Colonic mucosa (tissue), 4 donors: Measurements from ENCODE around the gene THAP12. TPM values are rescaled to one million over a fixed set of nuclear protein-coding genes. Genes with fewer than 3 reads are reported as not detected.

ENCODE experiments used
- DNase-seq: peaks from one replicate; pipeline ENCODE4 v3.0.0-alpha.2; 2020
- H3K27ac ChIP-seq: fragments of 200-600 bp; one replicate; pipeline ENCODE4 v1.8.0; 2021
- H3K27me3 ChIP-seq: fragments of 200-600 bp; one replicate; pipeline ENCODE4 v1.8.0; 2021
- H3K36me3 ChIP-seq: fragments of 200-600 bp; one replicate; pipeline ENCODE4 v1.8.0; 2021
- H3K4me1 ChIP-seq: fragments of 200-600 bp; one replicate; pipeline ENCODE4 v1.8.0; 2021; ENCODE audit warnings: mild to moderate bottlenecking
- H3K4me3 ChIP-seq: fragments of 200-600 bp; one replicate; pipeline ENCODE4 v1.8.0; 2021
- H3K9ac ChIP-seq, 2 donors: one replicate each; pipeline ENCODE4 v1.7.0; 2013; ENCODE audit warnings: control low read depth in 2 of 2, low read depth in 2 of 2, low read length in 2 of 2
- H3K9me3 ChIP-seq: fragments of 200-600 bp; one replicate; pipeline ENCODE4 v1.8.0; 2021
- CTCF ChIP-seq: fragments of 200-600 bp; IDR thresholded peaks from one replicate; pipeline ENCODE4 v1.8.0; 2022; ENCODE audit warnings: antibody characterized with exemption, mild to moderate bottlenecking
- intact Hi-C: fragments of 100-400 bp; cut with DNase I; formaldehyde crosslinking; loops from one replicate; pipeline ENCODE4 v1.14.1; 2022
- total RNA-seq, 2 donors: library from RNA; stranded (reverse); fragmentation: NEBNext Ultra II Directional in 1 of 2; extraction: Animal tissue kit (Norgen Biotek cat#: 25700) in 1 of 2; gene quantifications; one replicate each; pipeline ENCODE4 v1.2.1, GENCODE V29; 2021
- donor health status: healthy.
- donor health status: DM: no; HTN: no; CAD: no.
- donor health status: DM: no; HTN: no; CAD: no.

THAP12 gene
- total RNA-seq, 2 donors from 2014 or later = 34.4 to 41.6 TPM

DNA sequence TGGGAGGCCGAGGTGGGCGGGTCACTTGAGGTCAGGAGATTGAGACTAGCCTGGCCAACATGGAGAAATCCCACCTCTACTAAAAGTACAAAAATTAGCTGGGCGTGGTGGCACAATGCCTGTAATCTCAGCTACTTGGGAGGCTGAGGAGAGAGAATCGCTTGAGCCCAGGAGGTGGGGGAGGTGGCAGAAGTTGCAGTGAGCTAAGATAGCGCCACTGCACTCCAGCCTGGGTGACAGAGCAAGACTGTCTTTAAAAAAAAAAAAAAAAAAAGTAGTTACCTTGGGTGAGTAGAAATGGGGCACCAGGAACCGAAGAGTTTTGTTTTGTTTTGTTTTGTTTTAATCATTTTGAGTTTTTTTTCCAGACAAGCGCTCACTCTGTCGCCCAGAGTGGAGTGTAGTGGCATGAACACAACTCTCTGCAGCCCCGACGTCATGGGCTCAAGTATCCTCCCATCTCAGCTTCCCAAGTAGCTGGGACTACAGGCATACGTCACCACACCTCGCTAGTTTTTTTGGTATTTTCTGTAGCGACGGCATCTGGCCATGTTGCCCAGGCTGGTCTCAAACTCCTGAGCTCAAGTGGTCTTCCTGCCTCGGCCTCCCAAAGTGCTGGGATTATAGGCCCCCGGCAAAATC is 15.8 kb downstream of the THAP12 start:
- no peak overlapping the region for H3K27ac ChIP-seq
- H3K36me3 ChIP-seq = no peaks in the 10 kb centered on the region
- H3K4me1 ChIP-seq = peaks cover 13% of the 10 kb centered on the region
- H3K9me3 ChIP-seq = no peaks in the 10 kb centered on the region
- H3K27me3 ChIP-seq = no peaks in the 10 kb centered on the region
- intact Hi-C loops = no loop called here
- H3K4me3 ChIP-seq = no peak overlapping the region
- no peak overlapping the region for H3K9ac ChIP-seq
- no peak for TF ChIP-seq CTCF
- DNase-seq = no peak

DNA sequence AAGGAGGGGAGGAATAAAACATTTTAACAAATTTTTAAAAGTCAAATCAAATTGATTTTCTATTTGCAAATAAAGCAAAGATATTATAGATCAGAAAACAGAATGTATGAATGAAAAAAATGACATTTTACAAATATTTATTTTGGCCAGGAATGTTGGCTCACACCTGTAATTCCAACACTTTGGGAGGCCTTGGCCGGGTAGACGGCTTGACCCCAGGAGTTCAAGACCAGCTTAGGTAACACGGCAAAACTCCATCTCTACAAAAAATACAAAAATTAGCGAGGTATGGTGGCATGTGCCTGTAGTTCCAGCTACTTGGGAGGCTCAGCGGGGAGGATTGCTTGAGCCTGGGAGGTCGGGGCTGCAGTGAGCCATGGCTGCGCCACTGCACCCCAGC is 18.2 kb downstream of the THAP12 start:
- no peak for DNase-seq
- Histone ChIP-seq H3K9ac (no peak overlapping the region), H3K4me1 (no peaks in the 10 kb centered on the region), H3K9me3 (no peaks in the 10 kb centered on the region), H3K27ac (no peak overlapping the region), H3K4me3 (no peak overlapping the region), H3K36me3 (no peaks in the 10 kb centered on the region), H3K27me3 (no peaks in the 10 kb centered on the region)
- intact Hi-C loops = no loop called here
- TF ChIP-seq CTCF = no peak

- H3K4me3 ChIP-seq = no peak overlapping the region
- no peaks in the 10 kb centered on the region for H3K27me3 ChIP-seq
- H3K27ac ChIP-seq = no peak overlapping the region
- intact Hi-C loops = no loop called here
- H3K36me3 ChIP-seq = no peaks in the 10 kb centered on the region
- no peaks in the 10 kb centered on the region for H3K9me3 ChIP-seq
- no peak for DNase-seq
- TF ChIP-seq CTCF = no peak
- H3K9ac ChIP-seq = no peak overlapping the region
- no peaks in the 10 kb centered on the region for H3K4me1 ChIP-seq
Measured at GRCh38 chr11:76361776-76362175, 19.2 kb downstream of the THAP12 start.

DNA sequence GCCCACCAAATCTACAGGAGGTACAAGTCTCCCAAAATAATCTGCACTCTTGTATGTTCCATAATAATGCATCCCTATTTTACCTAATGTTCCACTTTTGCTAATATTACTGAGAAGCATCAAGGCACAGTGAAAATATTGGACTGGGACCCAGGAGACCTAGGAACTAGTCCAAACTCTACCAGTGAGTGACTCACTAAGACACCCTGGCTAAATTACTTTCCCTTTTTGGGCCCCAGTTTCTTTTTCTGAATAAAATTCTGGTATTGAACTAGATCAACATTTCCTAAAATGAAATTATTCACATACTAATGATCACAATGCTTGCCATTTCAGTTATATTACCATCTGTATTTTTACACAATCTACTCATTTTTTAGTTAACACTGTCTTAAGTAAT is 19.6 kb downstream of the THAP12 start:
- Histone ChIP-seq H3K27me3 (no peaks in the 10 kb centered on the region), H3K9ac (no peak overlapping the region), H3K4me1 (no peaks in the 10 kb centered on the region), H3K27ac (no peak overlapping the region), H3K4me3 (no peak overlapping the region), H3K36me3 (no peaks in the 10 kb centered on the region), H3K9me3 (no peaks in the 10 kb centered on the region)
- intact Hi-C loops = no loop called here
- no peak for DNase-seq
- TF ChIP-seq CTCF = no peak

DNA sequence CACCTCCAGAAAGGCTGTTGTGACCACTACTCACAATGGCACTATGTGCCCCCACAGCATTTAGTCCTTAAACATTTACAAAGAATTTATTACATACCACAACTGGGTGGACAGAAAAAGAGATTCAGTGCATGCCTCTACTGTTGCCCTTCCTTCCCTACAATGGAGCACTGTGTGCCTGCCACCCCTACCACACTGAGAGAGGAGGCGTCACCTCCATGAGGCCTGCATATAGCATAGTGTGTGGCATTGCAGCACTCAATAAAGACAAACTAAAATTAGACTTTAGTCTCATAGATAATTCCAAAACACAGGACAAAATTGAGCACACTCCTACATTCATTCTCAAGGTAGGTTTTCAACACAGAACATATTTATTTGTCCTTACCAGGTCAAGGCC is 25.8 kb downstream of the THAP12 start:
- Histone ChIP-seq H3K4me3 (no peak overlapping the region), H3K9me3 (no peaks in the 10 kb centered on the region), H3K27me3 (no peaks in the 10 kb centered on the region), H3K27ac (no peak overlapping the region), H3K4me1 (no peaks in the 10 kb centered on the region), H3K36me3 (no peaks in the 10 kb centered on the region), H3K9ac (no peak overlapping the region)
- no peak for DNase-seq
- no peak for TF ChIP-seq CTCF
- intact Hi-C loops = no loop called here
